Measurements from ENCODE around the gene CARM1.

The CARM1 gene

DNA sequence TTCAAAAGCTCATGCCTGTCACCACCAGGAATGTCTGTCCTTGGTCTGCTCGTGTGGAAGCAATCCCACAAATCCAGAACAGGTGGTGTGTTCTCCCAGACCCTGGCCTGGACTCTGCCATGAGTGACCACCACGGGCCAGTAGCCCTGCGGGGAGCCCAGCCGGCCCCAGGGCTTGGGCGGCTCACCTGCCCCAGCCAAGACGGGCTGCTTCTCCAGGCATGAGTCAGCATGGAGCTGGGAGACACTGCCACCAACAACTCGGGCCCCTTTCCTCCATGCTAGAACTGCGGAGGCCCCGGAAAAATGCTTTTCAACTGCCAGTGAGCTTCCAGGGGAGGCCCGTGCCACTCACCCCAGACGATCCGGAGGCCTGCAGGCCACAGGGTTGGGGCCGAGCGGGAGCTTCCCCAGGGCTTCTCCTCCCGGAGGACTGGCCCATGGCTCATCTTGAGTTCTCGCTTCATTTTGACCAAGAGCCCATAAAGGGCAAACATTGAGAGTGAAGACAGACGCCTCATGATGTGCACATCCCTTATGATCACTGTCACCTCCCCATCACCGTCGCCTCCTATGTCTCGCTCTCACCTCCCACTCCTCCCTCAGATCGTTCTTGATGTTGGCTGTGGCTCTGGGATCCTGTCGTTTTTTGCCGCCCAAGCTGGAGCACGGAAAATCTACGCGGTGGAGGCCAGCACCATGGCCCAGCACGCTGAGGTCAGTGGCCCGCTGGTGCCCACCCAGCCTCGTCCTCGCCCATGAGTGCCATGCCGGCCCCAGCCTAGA lies 40.4 kb downstream of the CARM1 start:
- DNase-seq, result no peak

DNA sequence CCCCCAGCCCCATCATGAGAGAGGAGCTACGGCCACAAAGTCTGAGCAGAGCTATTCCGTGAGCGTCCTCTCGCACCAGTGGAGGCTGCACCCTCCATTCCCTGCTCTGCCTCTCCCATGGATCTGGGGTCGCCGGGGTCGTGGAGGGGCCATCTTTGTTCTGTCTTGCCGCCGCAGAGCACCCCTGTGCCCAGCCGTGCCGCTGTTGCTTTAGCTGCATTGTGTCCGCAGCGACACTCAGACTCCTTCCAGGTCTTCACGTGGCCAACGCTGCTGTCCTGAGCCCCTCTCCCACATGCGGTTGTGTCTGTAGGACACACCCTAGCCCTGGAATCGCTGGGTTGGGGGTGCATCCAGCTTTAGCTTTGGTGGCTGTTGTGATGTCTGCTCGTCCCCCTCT lies 41.3 kb downstream of the CARM1 start:
- no peak for DNase-seq

DNA sequence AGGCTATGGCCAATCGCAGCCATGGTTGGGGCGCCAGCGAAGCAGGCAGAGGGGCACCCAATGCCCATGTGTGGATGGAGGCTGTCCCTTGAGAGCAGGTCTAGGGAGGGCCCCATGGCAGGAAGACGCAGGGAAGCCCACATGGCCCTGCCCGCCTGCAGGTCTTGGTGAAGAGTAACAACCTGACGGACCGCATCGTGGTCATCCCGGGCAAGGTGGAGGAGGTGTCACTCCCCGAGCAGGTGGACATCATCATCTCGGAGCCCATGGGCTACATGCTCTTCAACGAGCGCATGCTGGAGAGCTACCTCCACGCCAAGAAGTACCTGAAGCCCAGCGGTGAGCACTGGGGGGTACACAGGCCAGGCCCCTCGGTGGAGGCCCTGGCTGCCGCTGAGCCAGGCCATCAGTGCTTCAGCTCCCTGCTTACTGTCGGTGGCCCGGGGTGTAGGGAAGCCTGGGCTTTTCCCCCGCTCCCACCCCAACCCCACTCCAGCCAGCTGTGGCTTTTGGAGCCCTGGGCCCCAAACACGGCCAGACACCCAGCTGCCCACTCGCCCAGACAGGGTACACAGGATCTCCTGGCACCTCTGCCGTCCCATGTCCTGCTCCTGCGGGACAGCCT lies 42.5 kb downstream of the CARM1 start:
- DNase-seq, result no peak

- DNase-seq, result no peak
Measured at GRCh38 chr19:10915130-10916091, 44.1 kb downstream of the CARM1 start.

GRCh38 chr19:10916602-10917001 lies 45.2 kb downstream of the CARM1 start:
- no peak for DNase-seq

GRCh38 chr19:10918359-10918758 lies 47.0 kb downstream of the CARM1 start:
- DNase-seq, result no peak

- no peak for DNase-seq
Measured at GRCh38 chr19:10919352-10920287, 48.3 kb downstream of the CARM1 start.

- no peak for DNase-seq
Measured at GRCh38 chr19:10920288-10920655, 48.9 kb downstream of the CARM1 start.

DNA sequence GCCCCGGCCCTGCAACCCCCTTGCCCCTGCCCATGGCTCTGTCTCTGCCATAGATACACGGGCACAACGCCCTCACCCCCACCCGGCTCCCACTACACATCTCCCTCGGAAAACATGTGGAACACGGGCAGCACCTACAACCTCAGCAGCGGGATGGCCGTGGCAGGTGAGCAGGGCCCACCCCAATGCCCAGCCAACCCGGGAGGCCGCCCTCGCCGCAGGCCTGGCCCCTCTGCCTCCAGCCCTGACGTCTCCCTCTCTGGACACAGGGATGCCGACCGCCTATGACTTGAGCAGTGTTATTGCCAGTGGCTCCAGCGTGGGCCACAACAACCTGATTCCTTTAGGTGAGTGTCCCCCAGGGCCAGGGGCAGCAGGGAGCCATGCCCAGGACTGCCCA lies 49.4 kb downstream of the CARM1 start:
- no peak for DNase-seq

DNA sequence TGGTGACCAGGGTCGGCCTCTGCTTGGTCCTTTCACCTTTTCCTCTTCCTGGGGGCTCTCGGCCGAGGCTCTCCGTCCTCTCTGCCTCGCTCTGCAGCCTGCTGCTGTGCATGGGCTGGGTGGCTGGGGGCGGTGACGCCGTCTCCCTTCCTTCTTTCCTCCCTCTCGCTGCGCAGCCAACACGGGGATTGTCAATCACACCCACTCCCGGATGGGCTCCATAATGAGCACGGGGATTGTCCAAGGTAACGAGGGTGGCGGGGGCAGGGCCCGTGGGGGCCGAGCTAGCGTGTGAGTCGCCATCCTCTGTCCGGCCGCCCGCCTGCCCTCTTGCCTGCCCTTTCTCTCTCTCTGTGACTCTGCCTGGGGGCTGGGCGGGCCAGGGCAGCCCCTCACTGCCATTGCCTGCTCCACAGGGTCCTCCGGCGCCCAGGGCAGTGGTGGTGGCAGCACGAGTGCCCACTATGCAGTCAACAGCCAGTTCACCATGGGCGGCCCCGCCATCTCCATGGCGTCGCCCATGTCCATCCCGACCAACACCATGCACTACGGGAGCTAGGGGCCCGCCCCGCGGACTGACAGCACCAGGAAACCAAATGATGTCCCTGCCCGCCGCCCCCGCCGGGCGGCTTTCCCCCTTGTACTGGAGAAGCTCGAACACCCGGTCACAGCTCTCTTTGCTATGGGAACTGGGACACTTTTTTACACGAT lies 50.0 kb downstream of the CARM1 start:
- DNase-seq, result no peak

DNA sequence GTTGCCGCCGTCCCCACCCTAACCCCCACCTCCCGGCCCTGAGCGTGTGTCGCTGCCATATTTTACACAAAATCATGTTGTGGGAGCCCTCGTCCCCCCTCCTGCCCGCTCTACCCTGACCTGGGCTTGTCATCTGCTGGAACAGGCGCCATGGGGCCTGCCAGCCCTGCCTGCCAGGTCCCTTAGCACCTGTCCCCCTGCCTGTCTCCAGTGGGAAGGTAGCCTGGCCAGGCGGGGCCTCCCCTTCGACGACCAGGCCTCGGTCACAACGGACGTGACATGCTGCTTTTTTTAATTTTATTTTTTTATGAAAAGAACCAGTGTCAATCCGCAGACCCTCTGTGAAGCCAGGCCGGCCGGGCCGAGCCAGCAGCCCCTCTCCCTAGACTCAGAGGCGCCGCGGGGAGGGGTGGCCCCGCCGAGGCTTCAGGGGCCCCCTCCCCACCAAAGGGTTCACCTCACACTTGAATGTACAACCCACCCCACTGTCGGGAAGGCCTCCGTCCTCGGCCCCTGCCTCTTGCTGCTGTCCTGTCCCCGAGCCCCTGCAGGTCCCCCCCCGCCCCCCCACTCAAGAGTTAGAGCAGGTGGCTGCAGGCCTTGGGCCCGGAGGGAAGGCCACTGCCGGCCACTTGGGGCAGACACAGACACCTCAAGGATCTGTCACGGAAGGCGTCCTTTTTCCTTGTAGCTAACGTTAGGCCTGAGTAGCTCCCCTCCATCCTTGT lies 50.7 kb downstream of the CARM1 start:
- DNase-seq, result no peak

DNA sequence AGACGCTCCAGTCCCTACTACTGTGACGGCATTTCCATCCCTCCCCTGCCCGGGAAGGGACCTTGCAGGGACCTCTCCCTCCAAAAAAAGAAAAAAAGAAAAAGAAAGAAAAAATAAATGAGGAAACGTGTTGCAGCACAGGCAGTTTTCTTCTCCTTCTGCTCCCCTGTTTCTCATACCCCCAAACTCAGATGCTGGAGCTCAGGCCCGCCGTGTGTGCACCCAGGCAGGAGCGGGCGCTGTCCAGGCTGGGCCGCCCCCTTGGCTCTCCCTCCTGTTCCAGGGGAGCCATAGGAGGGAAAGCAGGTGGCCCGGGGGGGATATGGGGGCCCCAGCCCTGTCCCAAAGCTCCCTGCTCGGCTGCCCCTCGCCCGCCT lies 51.3 kb downstream of the CARM1 start:
- no peak for DNase-seq

DNA sequence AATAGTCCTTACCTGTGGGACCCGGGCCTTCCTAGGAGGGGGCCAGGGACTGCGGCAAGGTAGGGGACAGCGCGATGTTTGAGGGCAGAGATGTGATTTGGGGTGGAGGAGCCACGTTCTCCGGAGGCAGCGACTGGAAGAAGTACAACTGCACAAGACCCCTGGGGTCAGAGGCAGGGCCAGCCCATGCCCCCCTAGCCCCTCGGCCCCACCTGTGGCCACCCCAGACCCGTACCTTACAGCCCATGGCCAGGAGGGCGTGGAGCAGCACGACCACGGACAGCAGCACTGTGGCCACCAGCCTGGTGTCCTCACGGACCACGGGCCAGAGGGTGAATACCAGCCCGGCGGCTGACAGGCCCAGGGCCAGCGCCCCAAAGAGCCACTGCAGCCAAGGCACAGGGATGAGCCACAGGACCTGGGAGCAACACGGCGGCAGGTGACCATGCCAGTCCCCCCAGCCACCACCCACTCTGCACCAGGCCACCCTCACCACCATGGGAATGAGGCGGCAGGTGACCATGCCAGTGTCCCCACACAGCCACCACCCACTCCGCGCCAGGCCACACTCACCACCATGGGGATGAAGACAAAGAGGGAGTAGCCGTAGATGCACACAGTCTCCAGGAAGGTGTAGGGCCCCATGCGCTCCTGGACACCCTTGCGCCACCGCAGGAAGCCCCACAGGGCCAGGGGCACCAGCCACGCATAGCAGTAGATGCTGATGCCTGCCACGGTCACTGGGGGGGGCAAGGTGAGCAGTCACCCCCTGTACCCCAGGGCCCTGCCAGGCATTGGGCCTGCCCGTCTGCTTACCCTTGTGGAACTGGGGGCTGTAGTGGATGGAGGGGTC lies 52.1 kb downstream of the CARM1 start:
- DNase-seq, result no peak

- DNase-seq, result no peak
Measured at GRCh38 chr19:10924597-10924996, 53.2 kb downstream of the CARM1 start.

DNA sequence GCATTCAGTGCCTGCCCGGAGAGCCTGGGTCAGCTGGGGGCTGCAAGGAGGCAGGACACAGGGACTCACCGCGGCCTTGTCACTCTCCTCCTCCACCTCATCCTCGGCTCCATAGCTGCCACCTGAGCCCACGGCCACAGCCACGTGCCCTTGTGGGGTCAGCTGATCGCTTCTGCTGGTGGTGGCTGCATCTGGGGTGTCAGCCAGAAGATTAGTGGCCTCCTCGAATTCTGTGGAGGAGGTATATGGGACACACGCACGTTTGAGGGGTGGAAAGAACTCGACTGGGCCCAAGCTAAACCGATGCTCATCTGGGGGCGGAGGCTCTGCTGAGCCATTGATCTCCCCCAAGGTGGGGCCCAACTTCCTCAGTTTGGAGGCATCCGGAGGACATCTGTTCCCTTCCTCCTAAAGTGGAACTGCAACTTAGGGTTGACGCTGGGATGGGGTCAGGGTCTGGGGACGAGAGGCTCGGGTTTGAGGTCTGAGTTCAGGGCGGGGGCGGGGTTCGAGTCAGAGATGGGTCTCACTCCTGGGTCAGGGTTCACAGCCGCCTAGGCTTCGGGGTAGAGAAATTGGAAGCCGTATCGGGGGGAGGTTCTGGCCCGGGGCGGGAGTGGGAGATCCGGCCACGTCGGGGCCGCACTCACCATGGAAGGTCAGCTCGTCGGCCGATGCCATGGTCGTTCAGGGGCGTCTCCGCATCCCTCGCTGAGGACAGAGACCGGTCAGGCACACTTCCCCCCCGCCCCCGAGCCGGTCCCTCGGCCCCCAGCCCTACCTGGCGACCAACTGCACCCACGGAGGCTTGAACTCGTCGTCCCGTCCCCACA lies 56.6 kb downstream of the CARM1 start:
- DNase-seq, result no peak

DNA sequence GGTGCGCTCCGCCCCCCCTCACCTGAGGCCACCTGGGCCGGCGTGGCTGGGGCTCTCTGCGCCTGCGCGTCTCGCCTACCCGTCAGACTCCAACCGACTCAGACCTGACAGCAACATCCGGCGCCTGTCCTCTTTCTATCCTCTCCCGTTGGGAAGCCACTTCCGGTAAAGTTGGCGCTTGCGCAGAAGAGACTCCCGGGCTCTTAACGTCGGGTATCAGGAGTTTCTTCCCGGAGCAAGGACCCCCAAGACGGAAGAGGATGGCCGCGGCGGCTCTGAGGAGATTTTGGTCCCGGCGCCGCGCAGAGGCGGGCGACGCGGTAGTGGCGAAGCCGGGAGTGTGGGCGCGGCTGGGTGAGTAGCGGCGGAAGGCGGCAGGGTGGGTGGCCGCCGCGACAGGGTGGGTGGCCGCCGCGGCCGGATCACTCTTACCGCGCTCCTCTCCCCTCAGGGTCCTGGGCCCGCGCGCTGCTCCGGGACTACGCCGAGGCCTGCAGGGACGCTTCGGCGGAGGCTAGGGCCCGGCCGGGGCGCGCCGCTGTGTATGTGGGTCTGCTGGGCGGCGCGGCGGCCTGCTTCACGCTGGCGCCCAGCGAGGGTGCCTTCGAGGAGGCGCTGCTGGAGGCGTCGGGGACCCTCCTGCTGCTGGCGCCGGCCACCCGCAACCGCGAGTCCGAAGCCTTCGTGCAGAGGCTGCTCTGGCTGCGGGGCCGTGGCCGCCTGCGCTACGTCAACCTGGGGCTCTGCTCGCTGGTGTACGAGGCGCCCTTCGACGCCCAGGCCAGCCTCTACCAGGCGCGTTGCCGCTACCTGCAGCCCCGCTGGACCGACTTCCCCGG lies 57.4 kb downstream of the CARM1 start, which contains the start of the genes TIMM29 and YIPF2:
TIMM29 (plus strand) TSS at position 249 of the 839 bp plus-strand sequence; CDS start at position 261, 12 bp downstream.
YIPF2 (minus strand) TSS at position 77 of the 839 bp plus-strand sequence. CDS start 229 bp downstream, outside the sequence.
- DNase-seq, result peak; percentile 98 to 99

- no peak for DNase-seq
Measured at GRCh38 chr19:10929402-10929794, 58.0 kb downstream of the CARM1 start.

All from NCI-H2081 (cell line).